Stomach (tissue), 9 donors: ENCODE results near the gene GPR150. TPM values are rescaled to one million over a fixed set of nuclear protein-coding genes. Genes with fewer than 3 reads are reported as not detected.
"Not testable (repeated sequence)": the region's sequence is repeated elsewhere in the genome, so short reads cannot be mapped to it uniquely, and the experiment has no call there.

Source experiments
- DNase-seq, 2 donors: peaks; one replicate each; pipeline versions ENCODE4 v3.0.0 to v3.0.0-alpha.2; 2013 to 2019
- H3K27ac ChIP-seq, 5 donors: fragments of 200-600 bp in 4 of 5; sonication (generic) in 4 of 5; one replicate each; pipeline ENCODE4 v1.5.1; 2013 to 2019; ENCODE audit warnings: mild to moderate bottlenecking in 1 of 5, moderate library complexity in 1 of 5
- H3K27me3 ChIP-seq, 3 donors: fragments of 200-600 bp; sonication (generic); one replicate each; pipeline ENCODE4 v1.5.1; 2017 to 2019; ENCODE audit warnings: mixed run types in 1 of 3
- H3K36me3 ChIP-seq, 4 donors: fragments of 200-600 bp; sonication (generic); 1 replicate in 3 of 4; 2 replicates in 1 of 4; pipeline ENCODE4 v1.5.1; 2016 to 2019
- H3K4me1 ChIP-seq, 4 donors: fragments of 200-600 bp; sonication (generic); one replicate each; pipeline ENCODE4 v1.5.1; 2016 to 2019
- H3K4me3 ChIP-seq, 4 donors: fragments of 200-600 bp; sonication (generic) in 3 of 4; one replicate each; pipeline ENCODE4 v1.5.1; 2016 to 2019; ENCODE audit warnings: mild to moderate bottlenecking in 1 of 4
- H3K9me3 ChIP-seq, 4 donors: fragments of 200-600 bp; sonication (generic); one replicate each; pipeline ENCODE4 v1.5.1; 2016 to 2019
- CTCF ChIP-seq, 7 experiments: fragments of 450-650 bp in 4 of 7; fragments of 200-600 bp in 3 of 7; sonication (generic) in 3 of 7; IDR thresholded peaks; one replicate each; pipeline ENCODE4 v1.5.1; 2016 to 2019; ENCODE audit warnings: antibody characterized with exemption in 7 of 7, control low read depth in 2 of 7, mild to moderate bottlenecking in 1 of 7
- EP300 ChIP-seq: sonication (generic); formaldehyde crosslinking; IDR thresholded peaks from one replicate; pipeline ENCODE4 v1.6.1; 2017; ENCODE audit warnings: antibody characterized with exemption
- POLR2A ChIP-seq, 4 donors: fragments of 450-650 bp; IDR thresholded peaks; one replicate each; pipeline ENCODE4 v1.6.1; 2016; ENCODE audit warnings: antibody characterized with exemption in 4 of 4, control low read depth in 2 of 4, mild to moderate bottlenecking in 1 of 4, moderate library complexity in 1 of 4
- POLR2AphosphoS5 ChIP-seq, 3 donors: sonication (generic); formaldehyde crosslinking; IDR thresholded peaks; one replicate each; pipeline ENCODE4 v1.6.1; 2016; ENCODE audit warnings: antibody characterized with exemption in 3 of 3
- WGBS, 5 donors: extraction: QIAGEN DNeasy Blood & Tissue Kit in 3 of 5; methylation state at CpG; one replicate each; pipeline versions ENCODE4 v1.1.5 to v1.1.7; 2013 to 2018; 5-methylcytosine and 5-hydroxymethylcytosine counted together
- intact Hi-C: fragments of 100-400 bp; cut with DNase I; formaldehyde crosslinking; loops from one replicate; pipeline ENCODE4 v1.15.1; 2023; ENCODE audit warnings: low total_unique reads
- polyA plus RNA-seq, 3 donors: library from polyadenylated mRNA; stranded (reverse); fragments of 200-250 nt; gene quantifications; one replicate each; pipeline ENCODE4 v1.2.3, GENCODE V29; 2013
- total RNA-seq, 5 donors: library from RNA; depleted of rRNA; stranded (reverse); fragments of >200 nt; gene quantifications; one replicate each; pipeline versions ENCODE4 v1.1.0 to v1.2.3, GENCODE V29; 2014 to 2016
- donor health status: healthy with polysubstance abuse.
- donor health status: Bipolar disorder and iron deficiency.
- donor health status: healthy.

Gene GPR150
- total and polyA plus RNA-seq, 8 donors = 0.18 to 1.0 (median 0.76) TPM; not detected in 3

- Histone ChIP-seq H3K36me3 (no peaks in the 10 kb centered on the region), H3K27ac (no peak overlapping the region), H3K4me3 (no peak overlapping the region), H3K9me3 (no peaks in the 10 kb centered on the region), H3K4me1 (peaks cover 0 to 14% (median 8%) of the 10 kb centered on the region in 4 donors), H3K27me3 (no peaks in the 10 kb centered on the region)
- TF ChIP-seq POLR2AphosphoS5 (IDR thresholded peaks at IDR 0.05) = no peak
- no peak for TF ChIP-seq EP300
- TF ChIP-seq POLR2A (IDR thresholded peaks at IDR 0.05) = no peak
- no peak for TF ChIP-seq CTCF (IDR thresholded peaks at IDR 0.05)
- DNase-seq = no peak
- intact Hi-C loops = no loop called here
- 41 to 62% (median 52%) methylated on average over 2 of the region's 2 CpGs for WGBS, 5 donors
Observed at GRCh38 chr5:95631255-95631958, 11.5 kb downstream of the GPR150 start.

- intact Hi-C loops = no loop called here
- no peaks in the 10 kb centered on the region for H3K36me3 ChIP-seq
- H3K27ac ChIP-seq = no peak overlapping the region
- peaks cover 0 to 14% (median 8%) of the 10 kb centered on the region in 4 donors for H3K4me1 ChIP-seq
- H3K27me3 ChIP-seq = no peaks in the 10 kb centered on the region
- no peaks in the 10 kb centered on the region for H3K9me3 ChIP-seq
- TF ChIP-seq EP300 (no peak), POLR2A (IDR thresholded peaks at IDR 0.05) (no peak), CTCF (IDR thresholded peaks at IDR 0.05) (no peak), POLR2AphosphoS5 (IDR thresholded peaks at IDR 0.05) (no peak)
- 83 to 94% (median 88%) methylated on average over 4 of the region's 4 CpGs for WGBS, 5 donors
- DNase-seq = peak in 1 of 2 donors; percentile 46
- no peak overlapping the region for H3K4me3 ChIP-seq
Observed at GRCh38 chr5:95631991-95632675, 12.2 kb downstream of the GPR150 start.

- H3K27ac ChIP-seq, H3K9me3 ChIP-seq, H3K27me3 ChIP-seq, H3K4me3 ChIP-seq, H3K36me3 ChIP-seq, intact Hi-C loops, DNase-seq: not testable (repeated sequence)
- peaks cover 0 to 14% (median 8%) of the 10 kb centered on the region in 4 donors for H3K4me1 ChIP-seq
- 95 to 98% (median 95%) methylated on average over 2 of the region's 2 CpGs for WGBS, 5 donors
Observed at GRCh38 chr5:95632942-95633341, 13.1 kb downstream of the GPR150 start.

- H3K27ac ChIP-seq = no peak overlapping the region
- H3K36me3 ChIP-seq = no peaks in the 10 kb centered on the region
- DNase-seq = no peak
- 93 to 100% (median 96%) methylated on average over 3 of the region's 3 CpGs for WGBS, 5 donors
- no peaks in the 10 kb centered on the region for H3K9me3 ChIP-seq
- intact Hi-C loops = no loop called here
- no peak for TF ChIP-seq POLR2A (IDR thresholded peaks at IDR 0.05)
- TF ChIP-seq CTCF (IDR thresholded peaks at IDR 0.05) = no peak
- no peak for TF ChIP-seq POLR2AphosphoS5 (IDR thresholded peaks at IDR 0.05)
- no peak for TF ChIP-seq EP300
- no peak overlapping the region for H3K4me3 ChIP-seq
- H3K4me1 ChIP-seq = peaks cover 0 to 14% (median 8%) of the 10 kb centered on the region in 4 donors
- H3K27me3 ChIP-seq = no peaks in the 10 kb centered on the region
Observed at GRCh38 chr5:95633671-95634070, 13.8 kb downstream of the GPR150 start.

- Histone ChIP-seq H3K4me3 (no peak overlapping the region), H3K27ac (no peak overlapping the region), H3K36me3 (no peaks in the 10 kb centered on the region), H3K27me3 (no peaks in the 10 kb centered on the region), H3K4me1 (peaks cover 0 to 14% (median 8%) of the 10 kb centered on the region in 4 donors), H3K9me3 (no peaks in the 10 kb centered on the region)
- intact Hi-C loops = no loop called here
- TF ChIP-seq EP300 = no peak
- no peak for TF ChIP-seq POLR2AphosphoS5 (IDR thresholded peaks at IDR 0.05)
- no peak for TF ChIP-seq POLR2A (IDR thresholded peaks at IDR 0.05)
- no peak for TF ChIP-seq CTCF (IDR thresholded peaks at IDR 0.05)
- no peak for DNase-seq
- 94 to 98% (median 95%) methylated on average over 3 of the region's 3 CpGs for WGBS, 5 donors
Observed at GRCh38 chr5:95634081-95634480, 14.2 kb downstream of the GPR150 start.
